Peyer's patch (tissue), 4 donors: ENCODE data around the gene EBF4.

Experiments used
- POLR2A ChIP-seq, 2 donors: fragments of 450-650 bp; IDR thresholded peaks; one replicate each; pipeline ENCODE4 v1.5.1; 2017; ENCODE audit warnings: antibody characterized with exemption in 2 of 2, mild to moderate bottlenecking in 2 of 2, moderate library complexity in 2 of 2
- TF ChIP-seq, protein P1 (sequence below), 6 experiments: fragments of 450-650 bp in 4 of 6; fragments of 200-600 bp in 2 of 6; sonication (generic) in 1 of 6; IDR thresholded peaks; one replicate each; pipeline ENCODE4 v1.5.1; 2017 to 2019; ENCODE audit warnings: antibody characterized with exemption in 6 of 6, mild to moderate bottlenecking in 3 of 6, moderate library complexity in 1 of 6

DNA sequence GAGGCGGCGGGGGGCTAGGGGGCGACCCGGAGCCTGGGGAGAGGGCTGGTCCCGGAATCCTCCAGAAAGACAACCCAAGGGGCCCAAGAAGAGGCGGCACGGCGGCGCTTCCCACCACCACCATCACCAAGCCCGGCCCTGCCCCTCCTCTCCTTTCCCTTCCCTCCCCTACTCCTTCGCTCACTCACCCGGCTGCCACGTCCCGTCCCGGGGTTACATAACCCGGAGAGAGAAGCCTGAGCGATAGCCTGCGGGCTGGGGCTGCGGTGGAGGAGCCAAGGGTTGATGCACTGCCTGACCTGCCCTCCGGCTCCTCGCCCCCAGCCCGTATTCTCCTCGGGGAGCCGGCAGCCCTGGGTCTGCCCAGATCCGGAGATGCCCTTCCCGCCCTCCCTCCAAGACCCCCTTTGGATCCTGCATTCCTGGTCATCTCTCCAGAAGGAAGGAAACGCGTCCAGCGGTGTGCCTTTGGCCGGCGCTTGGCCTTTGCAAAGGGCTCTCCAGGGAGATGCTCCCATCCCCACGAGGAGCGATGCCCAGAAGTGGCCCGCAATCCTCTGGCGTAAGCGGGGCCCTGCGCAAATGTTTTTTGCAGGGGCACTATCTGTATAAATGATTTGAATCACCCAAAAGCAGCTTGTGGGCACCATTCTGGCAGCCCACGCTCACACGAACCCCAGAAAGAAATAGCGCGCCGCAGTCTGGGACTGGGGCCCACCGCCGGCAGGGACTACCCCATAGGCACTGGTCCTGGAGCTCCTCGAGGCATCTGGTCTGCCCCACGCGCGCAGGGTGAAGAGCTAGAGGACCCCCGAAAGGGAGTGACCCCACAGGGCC is 112.5 kb downstream of the EBF4 start:
- TF ChIP-seq, protein P1, sequence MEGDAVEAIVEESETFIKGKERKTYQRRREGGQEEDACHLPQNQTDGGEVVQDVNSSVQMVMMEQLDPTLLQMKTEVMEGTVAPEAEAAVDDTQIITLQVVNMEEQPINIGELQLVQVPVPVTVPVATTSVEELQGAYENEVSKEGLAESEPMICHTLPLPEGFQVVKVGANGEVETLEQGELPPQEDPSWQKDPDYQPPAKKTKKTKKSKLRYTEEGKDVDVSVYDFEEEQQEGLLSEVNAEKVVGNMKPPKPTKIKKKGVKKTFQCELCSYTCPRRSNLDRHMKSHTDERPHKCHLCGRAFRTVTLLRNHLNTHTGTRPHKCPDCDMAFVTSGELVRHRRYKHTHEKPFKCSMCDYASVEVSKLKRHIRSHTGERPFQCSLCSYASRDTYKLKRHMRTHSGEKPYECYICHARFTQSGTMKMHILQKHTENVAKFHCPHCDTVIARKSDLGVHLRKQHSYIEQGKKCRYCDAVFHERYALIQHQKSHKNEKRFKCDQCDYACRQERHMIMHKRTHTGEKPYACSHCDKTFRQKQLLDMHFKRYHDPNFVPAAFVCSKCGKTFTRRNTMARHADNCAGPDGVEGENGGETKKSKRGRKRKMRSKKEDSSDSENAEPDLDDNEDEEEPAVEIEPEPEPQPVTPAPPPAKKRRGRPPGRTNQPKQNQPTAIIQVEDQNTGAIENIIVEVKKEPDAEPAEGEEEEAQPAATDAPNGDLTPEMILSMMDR (IDR thresholded peaks at IDR 0.05) = no peak
- no peak for TF ChIP-seq POLR2A (IDR thresholded peaks at IDR 0.05)
